A549 (cell line): ENCODE results near the gene SERPIND1.

Source experiments
- HOXA7 ChIP-seq: fragments of 250-450 bp; sonication (Bioruptor Pico); IDR thresholded peaks from 2 replicates; pipeline ENCODE4 v1.5.0; 2020; ENCODE audit warnings: mild to moderate bottlenecking, moderate library complexity
- MAZ ChIP-seq: fragments of 150-350 bp; IDR thresholded peaks from 2 replicates; pipeline ENCODE4 v1.6.1; 2014; ENCODE audit warnings: antibody characterized with exemption, low read depth, low read length, borderline replicate concordance
- POLR2A ChIP-seq: IDR thresholded peaks from 2 replicates; pipeline ENCODE4 v1.6.1; 2012; ENCODE audit warnings: mild to moderate bottlenecking, low read length
- RCOR1 ChIP-seq: fragments of 150-350 bp; IDR thresholded peaks from 2 replicates; pipeline ENCODE4 v1.6.1; 2014; ENCODE audit warnings: antibody characterized with exemption, low read length, low read depth
- ZC3H11A ChIP-seq: fragments of 450-650 bp; IDR thresholded peaks from 2 replicates; pipeline ENCODE4 v1.6.1; 2014; ENCODE audit warnings: antibody characterized with exemption, mild to moderate bottlenecking
- TF ChIP-seq, protein P1 (sequence below): fragments of >200 bp; sonication (Bioruptor Twin); formaldehyde crosslinking; IDR thresholded peaks from 3 replicates; pipeline ENCODE4 v1.5.1; 2016
- TF ChIP-seq, protein P2 (sequence below): fragments of 200-600 bp; sonication (generic); IDR thresholded peaks from 2 replicates; pipeline ENCODE4 v1.6.1; 2016; ENCODE audit warnings: antibody characterized with exemption, mild to moderate bottlenecking, moderate library complexity

DNA sequence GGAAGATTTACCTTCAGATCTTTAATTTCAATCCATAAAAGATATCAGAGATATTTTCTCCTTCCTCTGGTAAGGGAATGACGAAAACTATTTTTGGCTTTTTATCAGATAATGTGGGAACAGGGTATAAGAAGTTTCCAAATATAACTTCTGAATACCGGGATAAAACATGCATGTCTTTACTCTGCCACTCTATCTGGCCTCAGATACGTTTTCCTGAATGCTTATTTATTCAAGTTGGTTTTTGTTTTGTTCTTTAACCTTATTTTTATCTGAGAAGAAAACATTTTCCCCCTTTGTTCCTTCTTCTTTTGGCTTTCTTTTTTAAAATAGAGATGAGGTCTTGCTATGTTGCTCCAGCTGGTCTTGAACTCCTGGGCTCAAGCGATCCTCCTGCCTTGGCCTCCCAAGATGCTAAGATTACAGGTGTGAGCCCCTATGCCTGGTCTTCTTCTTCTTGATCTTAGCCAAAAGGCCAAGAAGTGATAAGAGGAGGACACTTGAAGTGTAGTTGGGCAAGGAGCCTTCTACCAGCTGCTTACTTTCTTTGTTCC is 1.5 kb downstream of the SERPIND1 start:
- TF ChIP-seq POLR2A (no peak), ZC3H11A (no peak), MAZ (no peak), HOXA7 (CRISPR knock-in tag) (no peak), RCOR1 (no peak)
- TF ChIP-seq, protein P1, sequence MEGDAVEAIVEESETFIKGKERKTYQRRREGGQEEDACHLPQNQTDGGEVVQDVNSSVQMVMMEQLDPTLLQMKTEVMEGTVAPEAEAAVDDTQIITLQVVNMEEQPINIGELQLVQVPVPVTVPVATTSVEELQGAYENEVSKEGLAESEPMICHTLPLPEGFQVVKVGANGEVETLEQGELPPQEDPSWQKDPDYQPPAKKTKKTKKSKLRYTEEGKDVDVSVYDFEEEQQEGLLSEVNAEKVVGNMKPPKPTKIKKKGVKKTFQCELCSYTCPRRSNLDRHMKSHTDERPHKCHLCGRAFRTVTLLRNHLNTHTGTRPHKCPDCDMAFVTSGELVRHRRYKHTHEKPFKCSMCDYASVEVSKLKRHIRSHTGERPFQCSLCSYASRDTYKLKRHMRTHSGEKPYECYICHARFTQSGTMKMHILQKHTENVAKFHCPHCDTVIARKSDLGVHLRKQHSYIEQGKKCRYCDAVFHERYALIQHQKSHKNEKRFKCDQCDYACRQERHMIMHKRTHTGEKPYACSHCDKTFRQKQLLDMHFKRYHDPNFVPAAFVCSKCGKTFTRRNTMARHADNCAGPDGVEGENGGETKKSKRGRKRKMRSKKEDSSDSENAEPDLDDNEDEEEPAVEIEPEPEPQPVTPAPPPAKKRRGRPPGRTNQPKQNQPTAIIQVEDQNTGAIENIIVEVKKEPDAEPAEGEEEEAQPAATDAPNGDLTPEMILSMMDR, result no peak
- TF ChIP-seq, protein P2, sequence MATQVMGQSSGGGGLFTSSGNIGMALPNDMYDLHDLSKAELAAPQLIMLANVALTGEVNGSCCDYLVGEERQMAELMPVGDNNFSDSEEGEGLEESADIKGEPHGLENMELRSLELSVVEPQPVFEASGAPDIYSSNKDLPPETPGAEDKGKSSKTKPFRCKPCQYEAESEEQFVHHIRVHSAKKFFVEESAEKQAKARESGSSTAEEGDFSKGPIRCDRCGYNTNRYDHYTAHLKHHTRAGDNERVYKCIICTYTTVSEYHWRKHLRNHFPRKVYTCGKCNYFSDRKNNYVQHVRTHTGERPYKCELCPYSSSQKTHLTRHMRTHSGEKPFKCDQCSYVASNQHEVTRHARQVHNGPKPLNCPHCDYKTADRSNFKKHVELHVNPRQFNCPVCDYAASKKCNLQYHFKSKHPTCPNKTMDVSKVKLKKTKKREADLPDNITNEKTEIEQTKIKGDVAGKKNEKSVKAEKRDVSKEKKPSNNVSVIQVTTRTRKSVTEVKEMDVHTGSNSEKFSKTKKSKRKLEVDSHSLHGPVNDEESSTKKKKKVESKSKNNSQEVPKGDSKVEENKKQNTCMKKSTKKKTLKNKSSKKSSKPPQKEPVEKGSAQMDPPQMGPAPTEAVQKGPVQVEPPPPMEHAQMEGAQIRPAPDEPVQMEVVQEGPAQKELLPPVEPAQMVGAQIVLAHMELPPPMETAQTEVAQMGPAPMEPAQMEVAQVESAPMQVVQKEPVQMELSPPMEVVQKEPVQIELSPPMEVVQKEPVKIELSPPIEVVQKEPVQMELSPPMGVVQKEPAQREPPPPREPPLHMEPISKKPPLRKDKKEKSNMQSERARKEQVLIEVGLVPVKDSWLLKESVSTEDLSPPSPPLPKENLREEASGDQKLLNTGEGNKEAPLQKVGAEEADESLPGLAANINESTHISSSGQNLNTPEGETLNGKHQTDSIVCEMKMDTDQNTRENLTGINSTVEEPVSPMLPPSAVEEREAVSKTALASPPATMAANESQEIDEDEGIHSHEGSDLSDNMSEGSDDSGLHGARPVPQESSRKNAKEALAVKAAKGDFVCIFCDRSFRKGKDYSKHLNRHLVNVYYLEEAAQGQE, result no peak
